ENCODE results near the gene DOCK2. TPM values are rescaled to one million over a fixed set of nuclear protein-coding genes. Genes with fewer than 3 reads are reported as not detected.
A peak's percentile ranks its signal among the peaks of the same experiment; 100 is the strongest.
"Not testable (repeated sequence)": the region's sequence is repeated elsewhere in the genome, so short reads cannot be mapped to it uniquely, and the experiment has no call there.

DOCK2 gene
- 114 TPM for polyA plus RNA-seq

- H3K27ac Mint-ChIP-seq, result peak within 1 kb of the TSS; percentile 76 to 93 (median 89)
- peaks cover 4% of the 10 kb centered on the region for H3K36me3 Mint-ChIP-seq
- H3K9me3 Mint-ChIP-seq, result peaks cover 0 to 9% (median 3%) of the 10 kb centered on the region in 3 donors
- H3K27me3 Mint-ChIP-seq, result no peaks in the 10 kb centered on the region
- peak within 1 kb of the TSS; percentile 81 to 97 (median 92) for H3K4me3 Mint-ChIP-seq
- peaks cover 33 to 41% (median 38%) of the 10 kb centered on the region in 3 donors for H3K4me1 Mint-ChIP-seq
These were observed at the start of gene DOCK2 for GRCh38 chr5:169637085-169637548. DOCK2 (plus strand) TSS chr5:169637275; CDS start chr5:169637327, 52 bp downstream.

- H3K27me3 Mint-ChIP-seq, result no peaks in the 10 kb centered on the region
- H3K4me1 Mint-ChIP-seq, result peaks cover 1 to 11% (median 6%) of the 10 kb centered on the region in 3 donors
- no peak overlapping the region for H3K27ac Mint-ChIP-seq
- H3K4me3 Mint-ChIP-seq, result no peak overlapping the region
- H3K9me3 Mint-ChIP-seq, result no peaks in the 10 kb centered on the region
- H3K36me3 Mint-ChIP-seq, result peaks cover 10% of the 10 kb centered on the region
These were observed 46.5 kb upstream of the DOCK2 start for GRCh38 chr5:169590602-169591001.

GRCh38 chr5:169591636-169592035 lies 45.4 kb upstream of the DOCK2 start:
- H3K4me1 Mint-ChIP-seq, result peaks cover 0 to 4% (median 0%) of the 10 kb centered on the region in 3 donors
- H3K9me3 Mint-ChIP-seq, result no peaks in the 10 kb centered on the region
- H3K27me3 Mint-ChIP-seq, result no peaks in the 10 kb centered on the region
- H3K4me3 Mint-ChIP-seq, result no peak overlapping the region
- H3K36me3 Mint-ChIP-seq, result peaks cover 10% of the 10 kb centered on the region
- no peak overlapping the region for H3K27ac Mint-ChIP-seq

GRCh38 chr5:169592937-169593650 lies 44.0 kb upstream of the DOCK2 start:
- Mint-ChIP-seq H3K27me3 (no peaks in the 10 kb centered on the region), H3K9me3 (no peaks in the 10 kb centered on the region), H3K27ac (no peak overlapping the region), H3K4me3 (no peak overlapping the region), H3K4me1 (no peaks in the 10 kb centered on the region), H3K36me3 (peaks cover 15% of the 10 kb centered on the region)

GRCh38 chr5:169595172-169595820 lies 41.8 kb upstream of the DOCK2 start:
- no peaks in the 10 kb centered on the region for H3K4me1 Mint-ChIP-seq
- H3K9me3 Mint-ChIP-seq, result no peaks in the 10 kb centered on the region
- peaks cover 13% of the 10 kb centered on the region for H3K36me3 Mint-ChIP-seq
- H3K27ac Mint-ChIP-seq, result no peak overlapping the region
- H3K27me3 Mint-ChIP-seq, result no peaks in the 10 kb centered on the region
- no peak overlapping the region for H3K4me3 Mint-ChIP-seq

GRCh38 chr5:169599451-169599850 lies 37.6 kb upstream of the DOCK2 start:
- no peaks in the 10 kb centered on the region for H3K4me1 Mint-ChIP-seq
- no peak overlapping the region for H3K27ac Mint-ChIP-seq
- no peaks in the 10 kb centered on the region for H3K9me3 Mint-ChIP-seq
- H3K36me3 Mint-ChIP-seq, result peaks cover 20% of the 10 kb centered on the region
- H3K4me3 Mint-ChIP-seq, result no peak overlapping the region
- no peaks in the 10 kb centered on the region for H3K27me3 Mint-ChIP-seq

GRCh38 chr5:169602535-169602934 lies 34.5 kb upstream of the DOCK2 start:
- Mint-ChIP-seq H3K27me3 (no peaks in the 10 kb centered on the region), H3K9me3 (peaks cover 0 to 3% (median 0%) of the 10 kb centered on the region in 3 donors), H3K36me3 (peaks cover 23% of the 10 kb centered on the region), H3K4me1 (no peaks in the 10 kb centered on the region), H3K27ac (no peak overlapping the region), H3K4me3 (no peak overlapping the region)

GRCh38 chr5:169606279-169606678 lies 30.8 kb upstream of the DOCK2 start:
- Mint-ChIP-seq H3K27ac (no peak overlapping the region), H3K9me3 (peaks cover 3 to 7% (median 6%) of the 10 kb centered on the region in 3 donors), H3K27me3 (peaks cover 3% of the 10 kb centered on the region), H3K4me1 (no peaks in the 10 kb centered on the region), H3K36me3 (peaks cover 9% of the 10 kb centered on the region), H3K4me3 (no peak overlapping the region)

- peaks cover 7% of the 10 kb centered on the region for H3K36me3 Mint-ChIP-seq
- no peaks in the 10 kb centered on the region for H3K4me1 Mint-ChIP-seq
- no peak overlapping the region for H3K27ac Mint-ChIP-seq
- H3K9me3 Mint-ChIP-seq, result peaks cover 6 to 8% (median 7%) of the 10 kb centered on the region in 3 donors
- peaks cover 3% of the 10 kb centered on the region for H3K27me3 Mint-ChIP-seq
- no peak overlapping the region for H3K4me3 Mint-ChIP-seq
These were observed 29.2 kb upstream of the DOCK2 start for GRCh38 chr5:169607882-169608281.

- Mint-ChIP-seq H3K4me1 (no peaks in the 10 kb centered on the region), H3K36me3 (peaks cover 8% of the 10 kb centered on the region), H3K27me3 (peaks cover 5% of the 10 kb centered on the region), H3K4me3 (no peak overlapping the region), H3K9me3 (peaks cover 6 to 9% (median 7%) of the 10 kb centered on the region in 3 donors), H3K27ac (no peak overlapping the region)
These were observed 27.4 kb upstream of the DOCK2 start for GRCh38 chr5:169609716-169610115.

GRCh38 chr5:169610606-169611005 lies 26.5 kb upstream of the DOCK2 start:
- Mint-ChIP-seq H3K27me3 (peaks cover 5% of the 10 kb centered on the region), H3K9me3 (peaks cover 6 to 7% (median 7%) of the 10 kb centered on the region in 3 donors), H3K4me1 (no peaks in the 10 kb centered on the region), H3K4me3 (no peak overlapping the region), H3K36me3 (peaks cover 8% of the 10 kb centered on the region), H3K27ac (peak overlapping the region in 1 of 3 donors; percentile 49)

- peaks cover 3% of the 10 kb centered on the region for H3K36me3 Mint-ChIP-seq
- no peak overlapping the region for H3K4me3 Mint-ChIP-seq
- H3K27me3 Mint-ChIP-seq, result peaks cover 2% of the 10 kb centered on the region
- H3K9me3 Mint-ChIP-seq, result peaks cover 5 to 11% (median 7%) of the 10 kb centered on the region in 3 donors
- H3K27ac Mint-ChIP-seq, result peak overlapping the region in 1 of 3 donors; percentile 21
- H3K4me1 Mint-ChIP-seq, result no peaks in the 10 kb centered on the region
These were observed 21.5 kb upstream of the DOCK2 start for GRCh38 chr5:169615561-169615960.

GRCh38 chr5:169624307-169624706 lies 12.8 kb upstream of the DOCK2 start:
- not testable (repeated sequence) for H3K27me3 Mint-ChIP-seq, H3K4me3 Mint-ChIP-seq, H3K9me3 Mint-ChIP-seq, H3K36me3 Mint-ChIP-seq, H3K4me1 Mint-ChIP-seq, H3K27ac Mint-ChIP-seq

- H3K36me3 Mint-ChIP-seq, result no peaks in the 10 kb centered on the region
- H3K9me3 Mint-ChIP-seq, result peaks cover 0 to 8% (median 0%) of the 10 kb centered on the region in 3 donors
- H3K4me3 Mint-ChIP-seq, result no peak overlapping the region
- H3K27me3 Mint-ChIP-seq, result no peaks in the 10 kb centered on the region
- no peak overlapping the region for H3K27ac Mint-ChIP-seq
- peaks cover 0 to 8% (median 7%) of the 10 kb centered on the region in 3 donors for H3K4me1 Mint-ChIP-seq
These were observed 10.3 kb upstream of the DOCK2 start for GRCh38 chr5:169626779-169627178.

GRCh38 chr5:169627551-169627950 lies 9.5 kb upstream of the DOCK2 start:
- Mint-ChIP-seq H3K27ac (no peak overlapping the region), H3K36me3 (no peaks in the 10 kb centered on the region), H3K9me3 (peaks cover 0 to 8% (median 0%) of the 10 kb centered on the region in 3 donors), H3K4me3 (no peak overlapping the region), H3K4me1 (peaks cover 0 to 8% (median 7%) of the 10 kb centered on the region in 3 donors), H3K27me3 (no peaks in the 10 kb centered on the region)
